HepG2 (cell line): ENCODE measurements around the gene PHKG1. TPM values are rescaled to one million over a fixed set of nuclear protein-coding genes. Genes with fewer than 3 reads are reported as not detected.
A peak's percentile ranks its signal among the peaks of the same experiment; 100 is the strongest.

Source experiments
- DR1 ChIP-seq: sonication (generic); formaldehyde crosslinking; IDR thresholded peaks from 2 replicates; pipeline ENCODE4 v1.8.0; 2021; ENCODE audit warnings: mild to moderate bottlenecking, missing genetic modification reagents, inconsistent platforms
- IKZF4 ChIP-seq: sonication (generic); formaldehyde crosslinking; IDR thresholded peaks from 2 replicates; pipeline ENCODE4 v1.5.1; 2020; ENCODE audit warnings: borderline replicate concordance, mild to moderate bottlenecking, low read depth, missing genetic modification reagents; ENCODE audit errors: not compliant biosample characterization
- LCORL ChIP-seq, 2 experiments: fragments of 450-650 bp in 1 of 2; sonication (generic) in 1 of 2; formaldehyde crosslinking in 1 of 2; IDR thresholded peaks; 2 replicates each; pipeline versions ENCODE4 v1.5.0 to v1.6.1; 2017 to 2020; ENCODE audit warnings: antibody characterized with exemption in 1 of 2, missing genetic modification reagents in 1 of 2
- MXD4 ChIP-seq: IDR thresholded peaks from 2 replicates; pipeline ENCODE4 v1.6.1; 2016; ENCODE audit warnings: mild to moderate bottlenecking, missing biosample characterization, missing genetic modification reagents
- NFYC ChIP-seq: IDR thresholded peaks from 2 replicates; pipeline ENCODE4 v1.6.1; 2016; ENCODE audit warnings: missing genetic modification reagents, missing compliant biosample characterization
- ZNF230 ChIP-seq: sonication (generic); formaldehyde crosslinking; IDR thresholded peaks from 2 replicates; pipeline ENCODE4 v1.4.0; 2020; ENCODE audit warnings: mild to moderate bottlenecking, missing genetic modification reagents
- ZNF331 ChIP-seq: sonication (generic); formaldehyde crosslinking; IDR thresholded peaks from 2 replicates; pipeline ENCODE4 v1.4.0; 2020; ENCODE audit warnings: missing genetic modification reagents
- ZNF546 ChIP-seq: sonication (generic); formaldehyde crosslinking; conservative IDR thresholded peaks from 2 replicates; pipeline ENCODE4 v1.8.1; 2023; ENCODE audit warnings: mild to moderate bottlenecking, missing genetic modification reagents
- ZNF550 ChIP-seq: sonication (generic); formaldehyde crosslinking; IDR thresholded peaks from 2 replicates; pipeline ENCODE4 v1.4.0; 2020; ENCODE audit warnings: mild to moderate bottlenecking, missing genetic modification reagents, borderline replicate concordance
- polyA plus RNA-seq, 8 experiments: library from polyadenylated mRNA; depleted of rRNA in 3 of 8; stranded (reverse) in 7 of 8; unstranded in 1 of 8; fragments of >200 nt; fragmentation: Illumina TruSeq in 4 of 8; extraction: Trizol in 4 of 8; gene quantifications; 2 replicates each; pipeline versions ENCODE4 v1.2.1 to v1.2.3, GENCODE V29; 2011 to 2016; ENCODE audit warnings: low read depth in 4 of 8, missing spikeins in 1 of 8, mixed read lengths in 1 of 8; ENCODE audit not compliant: insufficient read depth in 1 of 8
- total RNA-seq, 5 experiments: library from RNA; depleted of rRNA; stranded (reverse); fragments of >200 nt; fragmentation: Illumina TruSeq; extraction: Trizol; gene quantifications; 2 replicates each; pipeline ENCODE4 v1.2.3, GENCODE V29; 2016; ENCODE audit warnings: low read depth in 1 of 5
- TF ChIP-seq, protein P1 (sequence below): sonication (generic); formaldehyde crosslinking; IDR thresholded peaks from 2 replicates; pipeline ENCODE4 v1.8.1; 2023; ENCODE audit warnings: missing genetic modification reagents, mild to moderate bottlenecking, borderline replicate concordance
- TF ChIP-seq, protein P2 (sequence below): fragments of 450-650 bp; IDR thresholded peaks from 2 replicates; pipeline ENCODE4 v1.6.1; 2017; ENCODE audit warnings: mild to moderate bottlenecking
- TF ChIP-seq, protein P3 (sequence below): sonication (generic); formaldehyde crosslinking; IDR thresholded peaks from 2 replicates; pipeline ENCODE4 v1.4.0; 2020; ENCODE audit warnings: missing genetic modification reagents, mild to moderate bottlenecking, borderline replicate concordance
- TF ChIP-seq, protein P4 (sequence below): sonication (generic); formaldehyde crosslinking; IDR thresholded peaks from 2 replicates; pipeline ENCODE4 v1.4.0; 2020; ENCODE audit warnings: missing genetic modification reagents, mild to moderate bottlenecking, borderline replicate concordance
- TF ChIP-seq, protein P5 (sequence below): sonication (generic); formaldehyde crosslinking; conservative IDR thresholded peaks from 2 replicates; pipeline ENCODE4 v1.8.0; 2022; ENCODE audit warnings: low read depth, missing genetic modification reagents

The PHKG1 gene
- total and polyA plus RNA-seq, 2 of the 13 experiments (the other 11 are each of a cell fraction or from before 2014, with no cell fraction given), result 0.44 to 0.71 TPM

DNA sequence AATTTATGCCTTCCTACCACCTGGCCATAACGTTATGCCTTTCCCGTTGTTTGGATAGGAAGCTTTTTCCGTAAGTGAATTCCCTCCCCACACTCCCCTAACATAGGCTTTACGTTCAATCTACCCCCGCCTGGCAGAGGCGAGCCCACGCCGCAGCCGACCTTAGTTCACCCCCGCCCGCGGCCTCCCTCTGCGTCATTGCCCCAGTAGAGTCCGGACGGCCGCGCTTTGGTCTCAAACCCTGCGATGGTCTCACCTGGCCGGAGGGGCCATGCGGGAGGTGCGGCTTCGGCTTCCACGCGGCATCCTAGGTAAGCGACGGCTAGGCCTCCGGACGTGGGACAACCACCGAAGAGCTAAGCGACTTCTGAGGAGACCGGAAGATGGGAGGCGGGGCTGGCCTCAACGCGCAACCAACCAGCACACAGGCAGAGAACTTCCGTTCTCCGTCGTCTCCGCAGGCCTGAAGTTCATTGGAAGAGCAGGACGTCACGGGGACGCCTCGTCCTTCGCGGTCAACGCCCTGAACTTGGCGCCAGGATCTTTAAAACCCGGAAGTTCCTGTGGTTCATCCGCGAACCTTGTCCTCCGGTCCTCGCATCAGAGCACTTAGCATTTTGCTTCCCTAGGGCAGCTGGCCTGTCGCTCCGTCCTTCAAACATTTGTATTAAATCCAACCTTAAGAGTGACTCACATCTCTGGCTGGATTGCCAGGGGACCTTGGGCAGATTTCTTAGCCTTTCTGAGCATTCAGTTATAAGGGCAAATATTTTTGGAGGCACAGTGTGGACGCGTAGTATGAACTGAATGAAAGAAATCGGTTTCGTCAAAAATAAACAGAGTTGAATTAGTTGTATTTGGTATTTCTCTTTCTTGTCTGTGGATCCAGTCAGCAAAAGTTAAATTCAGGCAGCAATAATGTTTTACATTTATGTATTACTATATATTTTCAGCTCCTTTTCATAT lies 13.6 kb upstream of the PHKG1 start, which contains the start of gene CHCHD2 (continued):
- TF ChIP-seq LCORL (IDR thresholded peaks at IDR 0.05) (no peak), LCORL (CRISPR knock-in tag; IDR thresholded peaks at IDR 0.05) (peak; percentile 61; the same call in 1 of the 2 replicates), ZNF546 (CRISPR knock-in tag) (0 out of 2 replicates have a peak, but pooled peaks have one; percentile 38), MXD4 (CRISPR knock-in tag) (no peak; the same call in none of the 2 replicates), ZNF230 (CRISPR knock-in tag) (0 out of 2 replicates have a peak, but pooled peaks have one; percentile 63), ZNF550 (no peak), ZNF331 (CRISPR knock-in tag) (peak; percentile 57; the same call in 1 of the 2 replicates), NFYC (peak; percentile 96), DR1 (CRISPR knock-in tag) (no peak; the same call in none of the 2 replicates), IKZF4 (CRISPR knock-in tag) (peak; percentile 85)
- TF ChIP-seq, protein P1, sequence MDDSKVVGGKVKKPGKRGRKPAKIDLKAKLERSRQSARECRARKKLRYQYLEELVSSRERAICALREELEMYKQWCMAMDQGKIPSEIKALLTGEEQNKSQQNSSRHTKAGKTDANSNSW (CRISPR knock-in tag), result peak; percentile 65; the same call in 1 of the 2 replicates
- TF ChIP-seq, protein P2, sequence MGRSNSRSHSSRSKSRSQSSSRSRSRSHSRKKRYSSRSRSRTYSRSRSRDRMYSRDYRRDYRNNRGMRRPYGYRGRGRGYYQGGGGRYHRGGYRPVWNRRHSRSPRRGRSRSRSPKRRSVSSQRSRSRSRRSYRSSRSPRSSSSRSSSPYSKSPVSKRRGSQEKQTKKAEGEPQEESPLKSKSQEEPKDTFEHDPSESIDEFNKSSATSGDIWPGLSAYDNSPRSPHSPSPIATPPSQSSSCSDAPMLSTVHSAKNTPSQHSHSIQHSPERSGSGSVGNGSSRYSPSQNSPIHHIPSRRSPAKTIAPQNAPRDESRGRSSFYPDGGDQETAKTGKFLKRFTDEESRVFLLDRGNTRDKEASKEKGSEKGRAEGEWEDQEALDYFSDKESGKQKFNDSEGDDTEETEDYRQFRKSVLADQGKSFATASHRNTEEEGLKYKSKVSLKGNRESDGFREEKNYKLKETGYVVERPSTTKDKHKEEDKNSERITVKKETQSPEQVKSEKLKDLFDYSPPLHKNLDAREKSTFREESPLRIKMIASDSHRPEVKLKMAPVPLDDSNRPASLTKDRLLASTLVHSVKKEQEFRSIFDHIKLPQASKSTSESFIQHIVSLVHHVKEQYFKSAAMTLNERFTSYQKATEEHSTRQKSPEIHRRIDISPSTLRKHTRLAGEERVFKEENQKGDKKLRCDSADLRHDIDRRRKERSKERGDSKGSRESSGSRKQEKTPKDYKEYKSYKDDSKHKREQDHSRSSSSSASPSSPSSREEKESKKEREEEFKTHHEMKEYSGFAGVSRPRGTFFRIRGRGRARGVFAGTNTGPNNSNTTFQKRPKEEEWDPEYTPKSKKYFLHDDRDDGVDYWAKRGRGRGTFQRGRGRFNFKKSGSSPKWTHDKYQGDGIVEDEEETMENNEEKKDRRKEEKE, result no peak
- TF ChIP-seq, protein P3, sequence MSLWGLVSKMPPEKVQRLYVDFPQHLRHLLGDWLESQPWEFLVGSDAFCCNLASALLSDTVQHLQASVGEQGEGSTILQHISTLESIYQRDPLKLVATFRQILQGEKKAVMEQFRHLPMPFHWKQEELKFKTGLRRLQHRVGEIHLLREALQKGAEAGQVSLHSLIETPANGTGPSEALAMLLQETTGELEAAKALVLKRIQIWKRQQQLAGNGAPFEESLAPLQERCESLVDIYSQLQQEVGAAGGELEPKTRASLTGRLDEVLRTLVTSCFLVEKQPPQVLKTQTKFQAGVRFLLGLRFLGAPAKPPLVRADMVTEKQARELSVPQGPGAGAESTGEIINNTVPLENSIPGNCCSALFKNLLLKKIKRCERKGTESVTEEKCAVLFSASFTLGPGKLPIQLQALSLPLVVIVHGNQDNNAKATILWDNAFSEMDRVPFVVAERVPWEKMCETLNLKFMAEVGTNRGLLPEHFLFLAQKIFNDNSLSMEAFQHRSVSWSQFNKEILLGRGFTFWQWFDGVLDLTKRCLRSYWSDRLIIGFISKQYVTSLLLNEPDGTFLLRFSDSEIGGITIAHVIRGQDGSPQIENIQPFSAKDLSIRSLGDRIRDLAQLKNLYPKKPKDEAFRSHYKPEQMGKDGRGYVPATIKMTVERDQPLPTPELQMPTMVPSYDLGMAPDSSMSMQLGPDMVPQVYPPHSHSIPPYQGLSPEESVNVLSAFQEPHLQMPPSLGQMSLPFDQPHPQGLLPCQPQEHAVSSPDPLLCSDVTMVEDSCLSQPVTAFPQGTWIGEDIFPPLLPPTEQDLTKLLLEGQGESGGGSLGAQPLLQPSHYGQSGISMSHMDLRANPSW, result no peak
- TF ChIP-seq, protein P4, sequence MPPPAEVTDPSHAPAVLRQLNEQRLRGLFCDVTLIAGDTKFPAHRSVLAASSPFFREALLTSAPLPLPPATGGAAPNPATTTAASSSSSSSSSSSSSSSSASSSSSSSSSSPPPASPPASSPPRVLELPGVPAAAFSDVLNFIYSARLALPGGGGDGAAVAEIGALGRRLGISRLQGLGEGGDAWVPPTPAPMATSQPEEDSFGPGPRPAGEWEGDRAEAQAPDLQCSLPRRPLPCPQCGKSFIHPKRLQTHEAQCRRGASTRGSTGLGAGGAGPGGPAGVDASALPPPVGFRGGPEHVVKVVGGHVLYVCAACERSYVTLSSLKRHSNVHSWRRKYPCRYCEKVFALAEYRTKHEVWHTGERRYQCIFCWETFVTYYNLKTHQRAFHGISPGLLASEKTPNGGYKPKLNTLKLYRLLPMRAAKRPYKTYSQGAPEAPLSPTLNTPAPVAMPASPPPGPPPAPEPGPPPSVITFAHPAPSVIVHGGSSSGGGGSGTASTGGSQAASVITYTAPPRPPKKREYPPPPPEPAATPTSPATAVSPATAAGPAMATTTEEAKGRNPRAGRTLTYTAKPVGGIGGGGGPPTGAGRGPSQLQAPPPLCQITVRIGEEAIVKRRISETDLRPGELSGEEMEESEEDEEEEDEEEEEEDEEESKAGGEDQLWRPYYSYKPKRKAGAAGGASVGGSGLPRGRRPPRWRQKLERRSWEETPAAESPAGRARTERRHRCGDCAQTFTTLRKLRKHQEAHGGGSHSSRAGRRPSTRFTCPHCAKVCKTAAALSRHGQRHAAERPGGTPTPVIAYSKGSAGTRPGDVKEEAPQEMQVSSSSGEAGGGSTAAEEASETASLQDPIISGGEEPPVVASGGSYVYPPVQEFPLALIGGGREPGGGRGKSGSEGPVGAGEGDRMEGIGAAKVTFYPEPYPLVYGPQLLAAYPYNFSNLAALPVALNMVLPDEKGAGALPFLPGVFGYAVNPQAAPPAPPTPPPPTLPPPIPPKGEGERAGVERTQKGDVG (CRISPR knock-in tag), result peak; percentile 20; the same call in 1 of the 2 replicates
- TF ChIP-seq, protein P5, sequence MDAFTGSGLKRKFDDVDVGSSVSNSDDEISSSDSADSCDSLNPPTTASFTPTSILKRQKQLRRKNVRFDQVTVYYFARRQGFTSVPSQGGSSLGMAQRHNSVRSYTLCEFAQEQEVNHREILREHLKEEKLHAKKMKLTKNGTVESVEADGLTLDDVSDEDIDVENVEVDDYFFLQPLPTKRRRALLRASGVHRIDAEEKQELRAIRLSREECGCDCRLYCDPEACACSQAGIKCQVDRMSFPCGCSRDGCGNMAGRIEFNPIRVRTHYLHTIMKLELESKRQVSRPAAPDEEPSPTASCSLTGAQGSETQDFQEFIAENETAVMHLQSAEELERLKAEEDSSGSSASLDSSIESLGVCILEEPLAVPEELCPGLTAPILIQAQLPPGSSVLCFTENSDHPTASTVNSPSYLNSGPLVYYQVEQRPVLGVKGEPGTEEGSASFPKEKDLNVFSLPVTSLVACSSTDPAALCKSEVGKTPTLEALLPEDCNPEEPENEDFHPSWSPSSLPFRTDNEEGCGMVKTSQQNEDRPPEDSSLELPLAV (CRISPR knock-in tag), result no peak
